ENCODE results near the gene MIDN.
"Not testable (repeated sequence)": the region's sequence is repeated elsewhere in the genome, so short reads cannot be mapped to it uniquely, and the experiment has no call there.

MIDN gene

DNA sequence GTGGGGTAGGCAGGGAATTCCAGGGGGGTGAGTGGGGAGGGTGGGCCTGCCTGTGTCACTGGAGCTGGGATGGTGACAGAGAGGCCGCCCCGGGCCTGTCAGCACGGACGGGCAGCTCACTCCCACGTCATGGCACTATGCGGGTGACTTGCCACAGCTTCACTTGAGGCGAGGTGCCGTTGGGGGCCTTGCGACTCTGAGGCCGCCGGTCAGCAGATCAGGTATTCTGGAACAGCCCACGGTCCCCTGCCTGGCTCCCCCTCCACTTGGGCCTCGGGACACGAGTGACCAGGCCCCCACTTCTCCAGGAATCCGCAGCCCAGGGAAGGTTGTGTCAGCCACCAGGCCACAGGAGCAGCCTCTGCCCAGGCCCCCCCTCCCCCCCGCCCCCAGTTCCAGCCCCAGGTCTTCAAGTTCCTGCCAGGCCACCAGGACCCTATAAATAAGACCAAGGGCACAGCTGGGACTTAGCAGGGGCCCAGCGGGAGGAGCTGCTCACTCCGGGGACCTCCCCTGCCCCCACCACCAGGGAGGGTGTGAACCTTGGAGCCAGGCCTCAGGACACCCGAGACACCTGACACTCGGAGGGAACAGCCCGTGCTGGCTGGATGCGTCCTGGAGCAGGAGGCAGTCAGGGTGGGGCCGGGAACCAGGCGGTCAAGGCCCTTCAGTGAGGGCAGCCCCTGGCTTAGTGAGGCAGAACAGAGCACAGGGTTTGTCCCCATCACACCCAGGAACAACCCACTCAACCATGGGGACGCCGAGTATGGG, 2.7 kb upstream of the MIDN start:
- no peak for DNase-seq (ENCODE audit: low read depth)
- TF ChIP-seq, protein P1, sequence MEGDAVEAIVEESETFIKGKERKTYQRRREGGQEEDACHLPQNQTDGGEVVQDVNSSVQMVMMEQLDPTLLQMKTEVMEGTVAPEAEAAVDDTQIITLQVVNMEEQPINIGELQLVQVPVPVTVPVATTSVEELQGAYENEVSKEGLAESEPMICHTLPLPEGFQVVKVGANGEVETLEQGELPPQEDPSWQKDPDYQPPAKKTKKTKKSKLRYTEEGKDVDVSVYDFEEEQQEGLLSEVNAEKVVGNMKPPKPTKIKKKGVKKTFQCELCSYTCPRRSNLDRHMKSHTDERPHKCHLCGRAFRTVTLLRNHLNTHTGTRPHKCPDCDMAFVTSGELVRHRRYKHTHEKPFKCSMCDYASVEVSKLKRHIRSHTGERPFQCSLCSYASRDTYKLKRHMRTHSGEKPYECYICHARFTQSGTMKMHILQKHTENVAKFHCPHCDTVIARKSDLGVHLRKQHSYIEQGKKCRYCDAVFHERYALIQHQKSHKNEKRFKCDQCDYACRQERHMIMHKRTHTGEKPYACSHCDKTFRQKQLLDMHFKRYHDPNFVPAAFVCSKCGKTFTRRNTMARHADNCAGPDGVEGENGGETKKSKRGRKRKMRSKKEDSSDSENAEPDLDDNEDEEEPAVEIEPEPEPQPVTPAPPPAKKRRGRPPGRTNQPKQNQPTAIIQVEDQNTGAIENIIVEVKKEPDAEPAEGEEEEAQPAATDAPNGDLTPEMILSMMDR (IDR thresholded peaks at IDR 0.05; ENCODE audit: low read depth, low read length, missing control alignments), result no peak
- H3K4me3 ChIP-seq (ENCODE audit: low read depth, low read length), result no peak overlapping the region

DNA sequence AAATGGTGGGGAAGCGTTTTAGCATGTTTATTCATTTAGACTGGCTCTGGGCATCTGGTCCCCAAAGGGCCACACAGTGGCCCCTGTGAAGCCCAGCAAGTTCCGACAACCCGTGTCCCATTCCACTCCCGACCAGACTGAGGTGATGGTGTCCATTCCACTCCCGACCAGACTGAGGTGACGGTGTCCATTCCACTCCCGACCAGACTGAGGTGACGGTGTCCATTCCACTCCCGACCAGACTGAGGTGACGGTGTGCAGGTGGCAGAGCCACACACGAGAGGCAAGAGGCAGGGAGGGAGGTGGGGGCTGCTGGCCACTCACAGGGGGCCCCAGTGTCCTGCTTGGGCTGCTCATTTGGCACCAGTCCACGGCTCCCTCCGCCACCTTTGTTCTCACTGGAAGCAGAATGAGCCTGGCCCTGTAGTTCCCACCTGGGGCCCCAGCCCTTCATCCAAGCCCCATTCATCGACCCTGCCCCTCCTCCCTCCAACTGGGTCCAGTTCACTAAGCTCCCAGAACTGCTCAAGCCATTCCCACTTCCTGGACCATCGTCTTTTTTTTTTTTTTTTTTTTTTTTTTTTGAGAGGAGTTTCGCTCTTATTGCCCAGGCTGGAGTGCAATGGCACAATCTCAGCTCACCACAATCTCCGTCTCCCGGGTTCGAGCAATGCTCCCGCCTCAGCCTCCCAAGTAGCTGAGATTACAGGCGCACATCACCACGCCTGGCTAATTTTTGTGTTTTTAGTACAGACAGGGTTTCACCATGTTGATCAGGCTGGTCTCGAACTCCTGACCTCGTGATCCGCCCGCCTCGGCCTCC, 1.9 kb upstream of the MIDN start:
- not testable (repeated sequence) for H3K4me3 ChIP-seq (ENCODE audit: low read depth, low read length); DNase-seq (ENCODE audit: low read depth)

DNA sequence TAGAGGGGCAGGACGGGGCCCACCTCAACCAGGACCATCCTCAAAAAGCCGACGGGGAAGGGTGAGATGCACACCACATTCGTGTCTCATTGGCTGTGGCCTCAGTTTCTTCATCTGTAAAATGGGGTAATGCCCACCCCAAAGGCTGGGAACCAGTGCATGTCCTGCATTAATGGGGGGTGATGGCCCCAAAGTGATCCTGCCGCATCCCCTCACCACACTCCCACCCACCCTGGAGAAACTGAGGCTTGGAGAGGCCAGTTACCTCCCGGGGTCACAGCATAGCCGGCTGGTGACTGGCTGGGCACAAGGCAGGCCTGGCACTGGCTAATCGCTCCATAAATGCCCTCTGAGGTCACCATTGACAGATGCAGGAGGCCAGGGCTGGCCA, 640 bp upstream of the MIDN start:
- DNase-seq (ENCODE audit: low read depth), result no peak
- peak overlapping the region; percentile 75; the same call in 1 of the 2 replicates for H3K4me3 ChIP-seq (ENCODE audit: low read depth, low read length)
- TF ChIP-seq, protein P1 (IDR thresholded peaks at IDR 0.05; ENCODE audit: low read depth, low read length, missing control alignments), result no peak

DNA sequence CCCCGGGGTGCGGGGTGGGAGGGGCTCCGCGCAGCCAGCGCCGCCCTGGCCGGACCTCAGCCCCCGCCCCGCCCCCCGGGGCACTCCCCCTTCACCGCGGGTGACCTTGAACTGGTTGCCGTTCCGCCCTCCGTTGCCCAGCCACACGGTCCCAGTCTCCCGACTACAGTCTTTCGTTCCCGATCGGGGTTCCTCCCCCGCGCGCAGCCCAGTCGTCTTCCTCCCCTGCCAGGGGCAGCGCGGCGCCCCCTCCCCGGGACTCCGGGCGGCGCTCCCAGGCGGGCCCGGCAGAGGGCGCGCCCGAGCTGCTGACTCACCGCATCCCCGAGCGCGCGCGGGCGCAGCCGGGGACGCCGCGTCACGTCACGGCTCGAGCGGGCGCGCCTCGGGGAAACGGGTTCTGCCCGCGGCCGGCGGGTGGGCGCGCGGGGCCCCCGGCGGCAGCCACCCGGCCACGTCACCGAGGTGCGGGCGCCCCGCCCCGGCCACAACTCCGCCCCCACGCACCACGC, 459 bp downstream of the MIDN start:
- TF ChIP-seq, protein P1 (IDR thresholded peaks at IDR 0.05; ENCODE audit: low read depth, low read length, missing control alignments), result peak; percentile 74
- no peak for DNase-seq (ENCODE audit: low read depth)
- H3K4me3 ChIP-seq (ENCODE audit: low read depth, low read length), result peak overlapping the region; percentile 75

DNA sequence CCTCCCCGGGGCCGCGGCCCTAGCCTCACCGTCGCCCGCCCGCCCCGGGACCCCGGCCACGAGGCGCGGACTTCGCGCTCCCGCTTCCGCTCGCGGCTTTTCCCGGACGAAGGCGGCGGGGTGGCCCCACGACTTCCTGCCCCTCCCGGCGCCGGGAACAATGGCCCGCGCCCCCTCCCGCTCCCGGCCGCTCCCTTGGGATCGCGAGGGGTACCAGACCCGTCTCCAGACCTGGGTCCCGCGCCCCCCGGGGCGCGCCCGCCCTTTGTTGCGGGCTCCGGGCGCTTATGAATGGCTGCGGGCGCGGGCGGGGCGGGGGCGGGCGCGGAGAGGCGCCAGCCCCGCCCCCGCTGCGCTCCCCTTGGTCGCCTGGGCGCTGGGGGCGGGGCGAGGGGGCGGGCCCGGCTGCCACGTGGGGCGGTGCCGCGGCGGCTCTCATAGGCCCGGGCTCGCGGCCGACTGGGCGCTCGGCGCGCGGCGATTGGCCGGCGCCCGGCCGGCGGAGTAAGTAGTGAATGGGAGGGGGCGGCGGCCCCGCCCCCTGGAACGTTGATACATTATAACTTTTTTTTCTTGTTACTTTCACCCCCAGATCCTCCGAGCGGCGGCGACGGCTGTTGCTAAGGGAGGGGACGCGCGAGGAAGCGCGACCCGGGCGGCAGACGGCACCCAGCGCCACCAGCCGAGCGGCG, 1.1 kb downstream of the MIDN start:
- peak overlapping the region; percentile 80 for H3K4me3 ChIP-seq (ENCODE audit: low read depth, low read length)
- no peak for DNase-seq (ENCODE audit: low read depth)
- TF ChIP-seq, protein P1 (IDR thresholded peaks at IDR 0.05; ENCODE audit: low read depth, low read length, missing control alignments), result no peak

DNA sequence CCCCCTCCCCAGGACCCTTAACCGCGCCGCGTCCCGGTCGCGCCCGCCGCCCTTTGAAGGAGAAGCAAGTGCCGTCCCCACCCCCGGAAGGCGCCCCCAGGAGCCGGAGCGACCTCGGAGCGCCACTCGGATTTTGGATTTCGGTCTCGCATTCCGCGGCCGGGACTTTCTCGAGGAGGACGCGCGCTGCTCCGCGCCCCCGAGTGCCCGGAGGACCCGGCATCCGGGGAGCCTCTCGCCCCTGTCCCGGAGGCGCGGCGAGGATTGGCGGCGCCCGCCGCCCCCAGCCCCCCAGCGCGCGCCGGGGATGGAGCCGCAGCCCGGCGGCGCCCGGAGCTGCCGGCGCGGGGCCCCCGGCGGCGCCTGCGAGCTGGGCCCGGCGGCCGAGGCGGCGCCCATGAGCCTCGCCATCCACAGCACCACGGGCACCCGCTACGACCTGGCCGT, 1.6 kb downstream of the MIDN start:
- DNase-seq (ENCODE audit: low read depth), result no peak
- TF ChIP-seq, protein P1 (IDR thresholded peaks at IDR 0.05; ENCODE audit: low read depth, low read length, missing control alignments), result no peak
- peak overlapping the region; percentile 80 for H3K4me3 ChIP-seq (ENCODE audit: low read depth, low read length)
